Skeletal muscle cell (primary cell): ENCODE measurements around the gene FALEC.

Source experiments
- DNase-seq: peaks from one replicate; pipeline ENCODE4 v3.0.0-alpha.2; 2010; ENCODE audit warnings: low read depth
- H3K4me3 ChIP-seq: 2 replicates; pipeline ENCODE4 v1.5.1; 2011; ENCODE audit warnings: low read depth, mild to moderate bottlenecking, control low read depth, low read length, moderate library complexity

Gene FALEC

GRCh38 chr1:150508982-150509381 lies 6.6 kb upstream of the FALEC start:
- DNase-seq, result no peak
- H3K4me3 ChIP-seq, result peak overlapping the region; percentile 40

GRCh38 chr1:150511551-150511950 lies 4.0 kb upstream of the FALEC start:
- no peak overlapping the region for H3K4me3 ChIP-seq

GRCh38 chr1:150511985-150512660 lies 3.4 kb upstream of the FALEC start:
- H3K4me3 ChIP-seq, result no peak overlapping the region
- no peak for DNase-seq

More at GRCh38 chr1:150511551-150511950, 4.0 kb upstream of the FALEC start:
- DNase-seq, result no peak

GRCh38 chr1:150512846-150513245 lies 2.7 kb upstream of the FALEC start:
- no peak for DNase-seq
- no peak overlapping the region for H3K4me3 ChIP-seq

GRCh38 chr1:150513351-150513791 lies 2.2 kb upstream of the FALEC start:
- no peak for DNase-seq
- no peak overlapping the region for H3K4me3 ChIP-seq

GRCh38 chr1:150514260-150514659 lies 1.3 kb upstream of the FALEC start:
- no peak overlapping the region for H3K4me3 ChIP-seq
- no peak for DNase-seq

GRCh38 chr1:150514913-150515327 lies 632 bp upstream of the FALEC start:
- no peak for DNase-seq
- H3K4me3 ChIP-seq, result peak overlapping the region; percentile 63

- DNase-seq, result no peak
- peak overlapping the region; percentile 63 for H3K4me3 ChIP-seq
Measured at GRCh38 chr1:150516050-150516591, 569 bp downstream of the FALEC start.

GRCh38 chr1:150516616-150517015 lies 1.1 kb downstream of the FALEC start:
- H3K4me3 ChIP-seq, result no peak overlapping the region
- DNase-seq, result no peak

GRCh38 chr1:150521196-150521968 lies 5.8 kb downstream of the FALEC start:
- no peak for DNase-seq
- no peak overlapping the region for H3K4me3 ChIP-seq

GRCh38 chr1:150525348-150525747 lies 9.8 kb downstream of the FALEC start:
- H3K4me3 ChIP-seq, result no peak overlapping the region
- DNase-seq, result no peak

GRCh38 chr1:150528196-150528595 lies 12.6 kb downstream of the FALEC start:
- no peak overlapping the region for H3K4me3 ChIP-seq
- no peak for DNase-seq

GRCh38 chr1:150529017-150529416 lies 13.5 kb downstream of the FALEC start:
- no peak overlapping the region for H3K4me3 ChIP-seq
- no peak for DNase-seq

- H3K4me3 ChIP-seq, result no peak overlapping the region
- DNase-seq, result no peak
Measured at GRCh38 chr1:150530491-150531159, 15.1 kb downstream of the FALEC start.

- no peak for DNase-seq
- H3K4me3 ChIP-seq, result no peak overlapping the region
Measured at GRCh38 chr1:150532860-150533259, 17.3 kb downstream of the FALEC start.

GRCh38 chr1:150534002-150534401 lies 18.4 kb downstream of the FALEC start:
- H3K4me3 ChIP-seq, result no peak overlapping the region
- DNase-seq, result no peak

GRCh38 chr1:150535511-150536287 lies 20.1 kb downstream of the FALEC start:
- no peak for DNase-seq
- H3K4me3 ChIP-seq, result no peak overlapping the region

GRCh38 chr1:150536836-150537731 lies 21.5 kb downstream of the FALEC start:
- H3K4me3 ChIP-seq, result no peak overlapping the region

More at GRCh38 chr1:150536836-150537731, 21.5 kb downstream of the FALEC start:
- no peak for DNase-seq
